Measurements from ENCODE around the gene SRSF7.
"Not testable (repeated sequence)": the region's sequence is repeated elsewhere in the genome, so short reads cannot be mapped to it uniquely, and the experiment has no call there.

SRSF7 gene

DNA sequence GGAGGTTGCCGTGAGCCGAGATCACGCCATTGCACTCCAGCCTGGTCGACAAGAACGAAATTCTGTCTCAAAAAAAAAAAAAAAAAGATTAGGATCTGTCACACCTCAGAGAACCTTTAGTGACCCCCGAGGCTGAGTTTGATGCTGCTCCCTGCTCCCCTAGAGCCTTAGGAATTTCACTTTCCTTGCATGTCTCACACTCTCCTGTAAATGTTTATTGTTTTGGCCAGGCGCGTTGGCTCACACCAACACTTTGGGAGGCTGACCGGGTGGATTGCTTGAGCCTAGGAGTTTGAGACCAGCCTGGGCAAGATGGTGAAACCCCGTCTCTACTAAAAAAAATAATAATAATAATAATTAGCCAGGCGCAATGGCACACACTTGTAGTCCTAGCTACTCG, 31.5 kb downstream of the SRSF7 start:
- Histone ChIP-seq H3F3A (ENCODE audit: control insufficient read depth, insufficient read depth) (peaks cover 11% of the 10 kb centered on the region), H3K27ac (ENCODE audit: low read depth, low read length) (no peak overlapping the region), H3K79me2 (ENCODE audit: control insufficient read depth, low read length) (no peaks in the 10 kb centered on the region), H3K4me1 (ENCODE audit: control insufficient read depth, low read length) (peaks cover 27% of the 10 kb centered on the region), H3K9me2 (replicated peaks; ENCODE audit: control insufficient read depth, low read length) (no peaks in the 10 kb centered on the region), H4K20me1 (ENCODE audit: control insufficient read depth, insufficient read depth, low read depth, low read length) (no peaks in the 10 kb centered on the region), H3K4me3 (ENCODE audit: low read length) (no peak overlapping the region), H3K27me3 (ENCODE audit: control insufficient read depth, low read length) (peaks cover 17% of the 10 kb centered on the region), H3K9me3 (ENCODE audit: control insufficient read depth, insufficient read depth, low read length) (no peaks in the 10 kb centered on the region), H3K4me2 (ENCODE audit: low read length) (no peak overlapping the region), H3K36me3 (ENCODE audit: control insufficient read depth, low read length) (no peaks in the 10 kb centered on the region)
- no peak for TF ChIP-seq EZH2phosphoT487 (IDR thresholded peaks at IDR 0.05; ENCODE audit: borderline replicate concordance, low read length)
- TF ChIP-seq, protein P1, sequence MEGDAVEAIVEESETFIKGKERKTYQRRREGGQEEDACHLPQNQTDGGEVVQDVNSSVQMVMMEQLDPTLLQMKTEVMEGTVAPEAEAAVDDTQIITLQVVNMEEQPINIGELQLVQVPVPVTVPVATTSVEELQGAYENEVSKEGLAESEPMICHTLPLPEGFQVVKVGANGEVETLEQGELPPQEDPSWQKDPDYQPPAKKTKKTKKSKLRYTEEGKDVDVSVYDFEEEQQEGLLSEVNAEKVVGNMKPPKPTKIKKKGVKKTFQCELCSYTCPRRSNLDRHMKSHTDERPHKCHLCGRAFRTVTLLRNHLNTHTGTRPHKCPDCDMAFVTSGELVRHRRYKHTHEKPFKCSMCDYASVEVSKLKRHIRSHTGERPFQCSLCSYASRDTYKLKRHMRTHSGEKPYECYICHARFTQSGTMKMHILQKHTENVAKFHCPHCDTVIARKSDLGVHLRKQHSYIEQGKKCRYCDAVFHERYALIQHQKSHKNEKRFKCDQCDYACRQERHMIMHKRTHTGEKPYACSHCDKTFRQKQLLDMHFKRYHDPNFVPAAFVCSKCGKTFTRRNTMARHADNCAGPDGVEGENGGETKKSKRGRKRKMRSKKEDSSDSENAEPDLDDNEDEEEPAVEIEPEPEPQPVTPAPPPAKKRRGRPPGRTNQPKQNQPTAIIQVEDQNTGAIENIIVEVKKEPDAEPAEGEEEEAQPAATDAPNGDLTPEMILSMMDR (IDR thresholded peaks at IDR 0.05; ENCODE audit: low read depth, low read length, poor library complexity, severe bottlenecking): no peak

DNA sequence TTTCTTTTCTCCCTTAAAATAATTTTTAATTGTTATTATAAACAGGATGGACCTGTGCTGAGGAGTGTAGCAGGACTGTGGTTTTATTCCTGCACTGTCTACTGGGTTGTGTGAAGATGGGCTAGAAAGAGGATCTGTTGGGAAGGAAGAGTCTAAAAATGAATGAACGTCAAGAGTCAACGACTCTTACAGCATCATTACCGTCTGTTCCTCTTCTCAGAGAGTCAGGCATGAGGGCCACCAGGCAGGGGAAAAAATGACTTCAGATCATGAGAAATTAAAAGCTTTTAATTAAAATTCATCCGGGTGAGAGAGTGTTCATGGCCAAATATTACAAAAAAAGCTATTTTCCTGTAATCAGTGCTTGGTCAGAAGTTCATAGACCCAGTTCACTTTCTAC, 32.6 kb downstream of the SRSF7 start:
- Histone ChIP-seq H3K4me3 (ENCODE audit: low read length) (no peak overlapping the region), H4K20me1 (ENCODE audit: control insufficient read depth, insufficient read depth, low read depth, low read length) (no peaks in the 10 kb centered on the region), H3K27ac (ENCODE audit: low read depth, low read length) (no peak overlapping the region), H3F3A (ENCODE audit: control insufficient read depth, insufficient read depth) (peaks cover 11% of the 10 kb centered on the region), H3K9me3 (ENCODE audit: control insufficient read depth, insufficient read depth, low read length) (no peaks in the 10 kb centered on the region), H3K4me2 (ENCODE audit: low read length) (no peak overlapping the region), H3K79me2 (ENCODE audit: control insufficient read depth, low read length) (no peaks in the 10 kb centered on the region), H3K4me1 (ENCODE audit: control insufficient read depth, low read length) (peaks cover 27% of the 10 kb centered on the region), H3K36me3 (ENCODE audit: control insufficient read depth, low read length) (no peaks in the 10 kb centered on the region), H3K9me2 (replicated peaks; ENCODE audit: control insufficient read depth, low read length) (no peaks in the 10 kb centered on the region), H3K27me3 (ENCODE audit: control insufficient read depth, low read length) (peaks cover 12% of the 10 kb centered on the region)
- TF ChIP-seq, protein P1 (IDR thresholded peaks at IDR 0.05; ENCODE audit: low read depth, low read length, poor library complexity, severe bottlenecking): no peak
- TF ChIP-seq EZH2phosphoT487 (IDR thresholded peaks at IDR 0.05; ENCODE audit: borderline replicate concordance, low read length): no peak

DNA sequence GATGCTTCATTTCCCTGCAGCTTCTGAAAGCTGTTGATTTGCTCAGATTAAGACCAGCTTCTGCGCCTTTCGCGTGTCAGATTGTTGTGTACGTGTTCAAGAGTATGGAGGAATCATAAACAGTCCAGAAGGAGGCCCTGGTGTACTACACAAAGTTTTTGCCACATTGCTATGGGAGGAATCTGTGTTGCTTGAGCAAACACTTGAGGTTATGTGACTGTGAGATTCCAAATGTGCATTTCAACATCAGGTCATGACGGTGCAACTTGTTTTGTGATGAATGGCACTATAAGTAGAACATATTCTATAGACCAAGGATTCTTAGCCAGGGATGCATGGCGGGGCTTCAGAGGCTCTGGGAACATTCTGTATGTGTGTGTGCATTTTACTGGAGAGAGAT, 35.0 kb downstream of the SRSF7 start:
- H3K4me2 ChIP-seq (ENCODE audit: low read length): no peak overlapping the region
- H3K36me3 ChIP-seq (ENCODE audit: control insufficient read depth, low read length): no peaks in the 10 kb centered on the region
- no peaks in the 10 kb centered on the region for H3K79me2 ChIP-seq (ENCODE audit: control insufficient read depth, low read length)
- H3K9me3 ChIP-seq (ENCODE audit: control insufficient read depth, insufficient read depth, low read length): no peaks in the 10 kb centered on the region
- H3K9me2 ChIP-seq (replicated peaks; ENCODE audit: control insufficient read depth, low read length): no peaks in the 10 kb centered on the region
- H3K4me3 ChIP-seq (ENCODE audit: low read length): no peak overlapping the region
- H3F3A ChIP-seq (ENCODE audit: control insufficient read depth, insufficient read depth): peaks cover 5% of the 10 kb centered on the region
- no peaks in the 10 kb centered on the region for H4K20me1 ChIP-seq (ENCODE audit: control insufficient read depth, insufficient read depth, low read depth, low read length)
- H3K4me1 ChIP-seq (ENCODE audit: control insufficient read depth, low read length): peaks cover 10% of the 10 kb centered on the region
- H3K27ac ChIP-seq (ENCODE audit: low read depth, low read length): no peak overlapping the region
- no peak for TF ChIP-seq EZH2phosphoT487 (IDR thresholded peaks at IDR 0.05; ENCODE audit: borderline replicate concordance, low read length)
- TF ChIP-seq, protein P1 (IDR thresholded peaks at IDR 0.05; ENCODE audit: low read depth, low read length, poor library complexity, severe bottlenecking): no peak
- no peaks in the 10 kb centered on the region for H3K27me3 ChIP-seq (ENCODE audit: control insufficient read depth, low read length)

DNA sequence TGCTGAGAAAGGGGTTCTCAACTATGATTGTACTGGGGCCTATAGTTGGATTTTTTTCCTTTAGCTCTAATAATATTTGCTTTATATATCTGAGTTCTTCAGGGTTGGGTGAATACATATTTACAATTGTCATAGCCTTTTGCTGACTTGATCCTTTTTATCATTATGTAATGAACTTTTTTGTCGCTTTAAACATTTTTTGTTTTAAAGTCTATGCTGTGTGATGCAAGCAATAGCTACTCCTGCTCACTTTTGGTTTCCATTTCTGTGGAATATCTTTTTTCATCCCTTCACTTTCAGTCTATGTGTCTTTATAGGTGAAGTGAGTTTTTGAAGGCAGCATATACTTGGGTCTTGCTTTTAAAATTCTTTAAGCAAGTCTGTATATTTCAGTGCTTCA, 36.2 kb downstream of the SRSF7 start:
- not testable (repeated sequence) for H4K20me1 ChIP-seq (ENCODE audit: control insufficient read depth, insufficient read depth, low read depth, low read length); H3K4me2 ChIP-seq (ENCODE audit: low read length); H3K9me2 ChIP-seq (replicated peaks; ENCODE audit: control insufficient read depth, low read length); H3K36me3 ChIP-seq (ENCODE audit: control insufficient read depth, low read length); H3K79me2 ChIP-seq (ENCODE audit: control insufficient read depth, low read length); H3K4me3 ChIP-seq (ENCODE audit: low read length); H3K27me3 ChIP-seq (ENCODE audit: control insufficient read depth, low read length); H3K9me3 ChIP-seq (ENCODE audit: control insufficient read depth, insufficient read depth, low read length); H3F3A ChIP-seq (ENCODE audit: control insufficient read depth, insufficient read depth); H3K4me1 ChIP-seq (ENCODE audit: control insufficient read depth, low read length); H3K27ac ChIP-seq (ENCODE audit: low read depth, low read length)

All from DOHH2 (cell line).